DMS153 treated with DMSO at 0.1 percent for 48 hours (cell line): ENCODE measurements around the gene EFL1.
"Not testable (repeated sequence)": the region's sequence is repeated elsewhere in the genome, so short reads cannot be mapped to it uniquely, and the experiment has no call there.

Source experiments
- DNase-seq: peaks from one replicate; lab custom pipeline; 2025; ENCODE audit not compliant: unreplicated experiment; lab: John Stamatoyannopoulos, UW

Gene EFL1

GRCh38 chr15:82204575-82204974, 58.0 kb downstream of the EFL1 start:
- DNase-seq = not testable (repeated sequence)

GRCh38 chr15:82197733-82198594, 64.6 kb downstream of the EFL1 start:
- DNase-seq = peak; percentile 1

GRCh38 chr15:82196353-82196752, 66.2 kb downstream of the EFL1 start:
- no peak for DNase-seq

GRCh38 chr15:82195818-82196217, 66.7 kb downstream of the EFL1 start:
- DNase-seq = not testable (repeated sequence)

- not testable (repeated sequence) for DNase-seq
Observed at GRCh38 chr15:82194488-82194887, 68.0 kb downstream of the EFL1 start.

GRCh38 chr15:82193435-82193834, 69.1 kb downstream of the EFL1 start:
- DNase-seq = not testable (repeated sequence)

- DNase-seq = not testable (repeated sequence)
Observed at GRCh38 chr15:82192394-82192793, 70.1 kb downstream of the EFL1 start.

GRCh38 chr15:82186719-82187406, 75.7 kb downstream of the EFL1 start:
- no peak for DNase-seq

- DNase-seq = no peak
Observed at GRCh38 chr15:82186161-82186560, 76.4 kb downstream of the EFL1 start.

- no peak for DNase-seq
Observed at GRCh38 chr15:82184776-82185175, 77.8 kb downstream of the EFL1 start.

GRCh38 chr15:82184355-82184754, 78.2 kb downstream of the EFL1 start:
- no peak for DNase-seq

- no peak for DNase-seq
Observed at GRCh38 chr15:82183121-82184031, 79.2 kb downstream of the EFL1 start.

GRCh38 chr15:82181371-82181770, 81.2 kb downstream of the EFL1 start:
- no peak for DNase-seq

GRCh38 chr15:82178061-82178460, 84.5 kb downstream of the EFL1 start:
- DNase-seq = no peak

GRCh38 chr15:82177291-82178010, 85.1 kb downstream of the EFL1 start:
- DNase-seq = no peak

GRCh38 chr15:82176542-82176941, 86.0 kb downstream of the EFL1 start:
- no peak for DNase-seq

GRCh38 chr15:82174471-82175235, 87.9 kb downstream of the EFL1 start:
- DNase-seq = no peak

- DNase-seq = no peak
Observed at GRCh38 chr15:82173108-82173507, 89.4 kb downstream of the EFL1 start.

- no peak for DNase-seq
Observed at GRCh38 chr15:82172506-82172905, 90.0 kb downstream of the EFL1 start.

- DNase-seq = no peak
Observed at GRCh38 chr15:82168757-82169156, 93.8 kb downstream of the EFL1 start.
